Measurements from ENCODE around the gene LCOR.

The LCOR gene

DNA sequence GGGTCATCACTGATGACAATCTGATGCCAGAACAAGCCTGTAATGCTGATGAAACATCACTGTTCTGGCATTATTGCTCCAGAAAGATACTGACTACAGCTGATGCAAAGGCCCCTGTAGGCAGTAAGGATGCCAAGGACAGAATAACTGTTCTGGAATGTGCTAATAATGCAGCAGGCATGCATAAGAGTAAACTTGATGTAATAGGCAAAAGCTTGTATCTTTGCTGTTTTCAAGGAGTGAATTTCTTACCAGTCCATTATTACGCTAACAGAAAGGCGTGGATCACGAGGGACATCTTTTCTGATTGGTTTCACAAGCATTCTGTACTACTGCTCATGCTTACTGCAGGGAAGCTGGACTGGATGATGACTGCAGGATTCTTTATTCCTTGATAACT, 18.7 kb downstream of the LCOR start:
- TF ChIP-seq TAF1 (IDR thresholded peaks at IDR 0.05; ENCODE audit: low read depth) = no peak
- TF ChIP-seq, protein P1, sequence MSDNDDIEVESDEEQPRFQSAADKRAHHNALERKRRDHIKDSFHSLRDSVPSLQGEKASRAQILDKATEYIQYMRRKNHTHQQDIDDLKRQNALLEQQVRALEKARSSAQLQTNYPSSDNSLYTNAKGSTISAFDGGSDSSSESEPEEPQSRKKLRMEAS (IDR thresholded peaks at IDR 0.05) = no peak
- TF ChIP-seq TEAD4 (IDR thresholded peaks at IDR 0.05) = peak; percentile 32; the same call in 1 of the 2 replicates
- no peak for TF ChIP-seq EGR1 (IDR thresholded peaks at IDR 0.05)
- TF ChIP-seq, protein P2, sequence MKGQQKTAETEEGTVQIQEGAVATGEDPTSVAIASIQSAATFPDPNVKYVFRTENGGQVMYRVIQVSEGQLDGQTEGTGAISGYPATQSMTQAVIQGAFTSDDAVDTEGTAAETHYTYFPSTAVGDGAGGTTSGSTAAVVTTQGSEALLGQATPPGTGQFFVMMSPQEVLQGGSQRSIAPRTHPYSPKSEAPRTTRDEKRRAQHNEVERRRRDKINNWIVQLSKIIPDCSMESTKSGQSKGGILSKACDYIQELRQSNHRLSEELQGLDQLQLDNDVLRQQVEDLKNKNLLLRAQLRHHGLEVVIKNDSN (IDR thresholded peaks at IDR 0.05) = no peak
- TF ChIP-seq CEBPB (IDR thresholded peaks at IDR 0.05) = no peak

DNA sequence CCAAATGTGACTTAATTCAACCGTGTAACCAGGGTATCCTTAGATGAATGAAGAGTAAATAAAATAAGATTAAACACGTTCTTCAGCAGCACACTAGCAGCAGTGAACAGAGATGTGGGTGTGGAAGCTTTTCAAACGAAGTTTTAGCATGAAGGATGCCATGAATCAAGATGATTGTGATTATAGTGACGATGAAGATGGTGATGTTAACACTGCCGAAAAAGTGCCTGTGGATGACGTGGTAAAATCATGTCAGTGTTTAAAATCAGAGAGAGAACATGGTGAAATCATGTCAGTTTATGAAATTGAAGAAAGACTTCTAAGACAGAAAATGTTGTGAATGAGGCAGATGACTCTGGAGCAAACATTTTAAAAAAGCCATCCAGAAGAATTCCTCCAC, 19.2 kb downstream of the LCOR start:
- TF ChIP-seq EP300 (IDR thresholded peaks at IDR 0.05; ENCODE audit: borderline replicate concordance) (no peak), NFIC (IDR thresholded peaks at IDR 0.05) (no peak), CREB1 (IDR thresholded peaks at IDR 0.05; ENCODE audit: low read depth) (no peak), FOXM1 (IDR thresholded peaks at IDR 0.05; ENCODE audit: borderline replicate concordance, low read depth) (no peak), TEAD4 (IDR thresholded peaks at IDR 0.05) (no peak), TAF1 (IDR thresholded peaks at IDR 0.05; ENCODE audit: low read depth) (no peak), TCF12 (IDR thresholded peaks at IDR 0.05; ENCODE audit: low read depth) (no peak), ZBTB7A (IDR thresholded peaks at IDR 0.05; ENCODE audit: low read depth) (no peak), YY1 (IDR thresholded peaks at IDR 0.05; ENCODE audit: low read depth) (no peak)
- TF ChIP-seq, protein P2 (IDR thresholded peaks at IDR 0.05) = no peak
- TF ChIP-seq, protein P1 (IDR thresholded peaks at IDR 0.05) = no peak
- TF ChIP-seq, protein P3, sequence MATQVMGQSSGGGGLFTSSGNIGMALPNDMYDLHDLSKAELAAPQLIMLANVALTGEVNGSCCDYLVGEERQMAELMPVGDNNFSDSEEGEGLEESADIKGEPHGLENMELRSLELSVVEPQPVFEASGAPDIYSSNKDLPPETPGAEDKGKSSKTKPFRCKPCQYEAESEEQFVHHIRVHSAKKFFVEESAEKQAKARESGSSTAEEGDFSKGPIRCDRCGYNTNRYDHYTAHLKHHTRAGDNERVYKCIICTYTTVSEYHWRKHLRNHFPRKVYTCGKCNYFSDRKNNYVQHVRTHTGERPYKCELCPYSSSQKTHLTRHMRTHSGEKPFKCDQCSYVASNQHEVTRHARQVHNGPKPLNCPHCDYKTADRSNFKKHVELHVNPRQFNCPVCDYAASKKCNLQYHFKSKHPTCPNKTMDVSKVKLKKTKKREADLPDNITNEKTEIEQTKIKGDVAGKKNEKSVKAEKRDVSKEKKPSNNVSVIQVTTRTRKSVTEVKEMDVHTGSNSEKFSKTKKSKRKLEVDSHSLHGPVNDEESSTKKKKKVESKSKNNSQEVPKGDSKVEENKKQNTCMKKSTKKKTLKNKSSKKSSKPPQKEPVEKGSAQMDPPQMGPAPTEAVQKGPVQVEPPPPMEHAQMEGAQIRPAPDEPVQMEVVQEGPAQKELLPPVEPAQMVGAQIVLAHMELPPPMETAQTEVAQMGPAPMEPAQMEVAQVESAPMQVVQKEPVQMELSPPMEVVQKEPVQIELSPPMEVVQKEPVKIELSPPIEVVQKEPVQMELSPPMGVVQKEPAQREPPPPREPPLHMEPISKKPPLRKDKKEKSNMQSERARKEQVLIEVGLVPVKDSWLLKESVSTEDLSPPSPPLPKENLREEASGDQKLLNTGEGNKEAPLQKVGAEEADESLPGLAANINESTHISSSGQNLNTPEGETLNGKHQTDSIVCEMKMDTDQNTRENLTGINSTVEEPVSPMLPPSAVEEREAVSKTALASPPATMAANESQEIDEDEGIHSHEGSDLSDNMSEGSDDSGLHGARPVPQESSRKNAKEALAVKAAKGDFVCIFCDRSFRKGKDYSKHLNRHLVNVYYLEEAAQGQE (IDR thresholded peaks at IDR 0.05; ENCODE audit: low read depth) = no peak

DNA sequence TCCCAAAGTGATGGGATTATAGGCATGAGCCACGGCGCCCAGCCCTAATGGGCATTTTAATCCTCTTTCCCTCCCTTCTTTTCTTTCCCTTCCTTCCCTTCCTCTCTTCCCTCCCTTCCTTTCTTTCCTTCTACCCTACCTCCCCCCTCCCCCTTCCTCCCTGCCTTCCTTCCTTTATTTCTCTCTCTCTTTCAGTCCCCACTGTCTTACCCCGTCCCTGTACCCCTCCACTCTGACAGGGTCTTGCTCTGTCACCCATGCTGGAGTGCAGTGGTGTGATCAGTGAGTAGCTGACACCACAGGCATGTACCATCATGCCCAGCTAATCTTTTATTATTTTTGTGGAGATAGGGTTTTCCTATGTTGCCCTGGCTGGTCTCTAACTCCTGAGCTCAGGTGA, 24.2 kb downstream of the LCOR start:
- TF ChIP-seq EP300 (IDR thresholded peaks at IDR 0.05; ENCODE audit: borderline replicate concordance) (no peak), CREB1 (IDR thresholded peaks at IDR 0.05; ENCODE audit: low read depth) (no peak), TAF1 (IDR thresholded peaks at IDR 0.05; ENCODE audit: low read depth) (no peak), EGR1 (IDR thresholded peaks at IDR 0.05) (no peak), RAD21 (IDR thresholded peaks at IDR 0.05; ENCODE audit: low read depth) (no peak)
- TF ChIP-seq, protein P1 (IDR thresholded peaks at IDR 0.05) = no peak
- TF ChIP-seq, protein P2 (IDR thresholded peaks at IDR 0.05) = no peak

DNA sequence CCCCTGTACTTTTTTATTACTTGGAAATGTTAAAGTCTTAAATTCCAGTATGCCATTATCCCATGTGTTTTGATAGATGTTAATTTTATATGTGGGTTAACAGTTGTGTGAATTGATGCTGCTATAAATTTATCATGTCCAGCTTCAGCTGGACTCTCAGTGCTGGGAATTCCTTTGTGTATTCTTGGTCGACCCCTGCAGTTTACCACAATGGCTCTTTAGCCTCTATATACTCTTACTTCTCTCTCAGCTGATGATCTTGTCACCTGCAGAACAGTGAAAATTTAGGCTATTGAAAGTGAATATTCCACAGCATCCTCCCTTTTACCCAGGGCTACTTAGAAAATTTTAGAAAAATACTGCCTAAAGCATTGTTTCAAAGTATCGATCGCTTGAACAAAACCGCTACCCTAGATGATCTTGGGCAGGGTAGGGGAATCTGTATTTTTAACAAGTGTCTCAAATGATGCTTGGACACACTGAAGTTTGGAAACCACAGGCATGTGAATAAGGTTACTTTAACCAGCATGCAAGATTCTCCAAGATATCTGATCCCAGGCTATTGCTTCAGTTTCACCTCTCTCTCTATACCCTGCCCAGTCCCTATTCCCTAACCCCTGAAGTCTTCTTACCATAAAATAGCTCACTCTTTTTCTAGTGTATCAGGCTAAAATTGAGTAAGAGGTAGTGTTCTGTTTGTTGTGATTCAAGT, 25.4 kb downstream of the LCOR start:
- TF ChIP-seq NFIC (IDR thresholded peaks at IDR 0.05) = no peak

DNA sequence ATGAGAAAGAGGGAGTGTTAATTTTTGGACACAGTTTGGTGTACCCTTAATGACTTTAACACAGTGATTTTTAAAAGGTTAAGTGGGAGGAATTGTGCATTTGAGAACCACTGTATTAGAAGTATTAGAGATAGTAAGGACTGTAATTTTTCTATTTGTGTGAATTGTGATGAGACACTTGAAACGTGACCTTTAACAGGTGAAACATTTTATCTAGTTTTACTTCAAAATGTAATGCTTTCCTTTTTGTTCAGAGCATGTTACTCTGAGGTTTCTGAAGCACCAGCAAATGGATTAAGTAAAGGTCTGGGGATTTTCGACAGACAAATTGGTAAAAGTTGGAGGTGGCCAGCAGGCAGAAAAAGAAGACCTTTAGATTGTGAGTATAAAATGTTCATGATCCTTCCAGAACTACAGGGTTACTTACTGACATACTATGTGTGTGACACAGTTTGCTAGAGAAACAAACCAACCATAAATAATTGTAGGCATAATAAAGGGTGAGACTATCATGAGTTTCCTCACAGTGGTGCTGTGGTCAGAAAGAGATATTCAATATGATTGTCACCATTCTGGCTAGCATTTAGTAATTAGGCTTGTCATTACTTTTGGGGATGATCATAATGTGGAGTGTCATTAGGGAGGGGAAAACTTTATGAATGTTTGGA, 26.1 kb downstream of the LCOR start:
- TF ChIP-seq YY1 (IDR thresholded peaks at IDR 0.05; ENCODE audit: low read depth) (no peak), CREB1 (IDR thresholded peaks at IDR 0.05; ENCODE audit: low read depth) (no peak), NFIC (IDR thresholded peaks at IDR 0.05) (no peak), TCF12 (IDR thresholded peaks at IDR 0.05; ENCODE audit: low read depth) (no peak), RAD21 (IDR thresholded peaks at IDR 0.05; ENCODE audit: low read depth) (no peak), FOXM1 (IDR thresholded peaks at IDR 0.05; ENCODE audit: borderline replicate concordance, low read depth) (no peak), CEBPB (IDR thresholded peaks at IDR 0.05) (no peak), EP300 (IDR thresholded peaks at IDR 0.05; ENCODE audit: borderline replicate concordance) (no peak), ZBTB7A (IDR thresholded peaks at IDR 0.05; ENCODE audit: low read depth) (no peak), EGR1 (IDR thresholded peaks at IDR 0.05) (no peak), TAF1 (IDR thresholded peaks at IDR 0.05; ENCODE audit: low read depth) (no peak), TEAD4 (IDR thresholded peaks at IDR 0.05) (no peak)
- TF ChIP-seq, protein P1 (IDR thresholded peaks at IDR 0.05) = no peak
- TF ChIP-seq, protein P2 (IDR thresholded peaks at IDR 0.05) = no peak
- TF ChIP-seq, protein P3 (IDR thresholded peaks at IDR 0.05; ENCODE audit: low read depth) = no peak
